Vagina (tissue), 2 donors: ENCODE measurements around the gene CTAG1A.

Experiments
- CTCF ChIP-seq, 3 experiments: fragments of 450-650 bp in 2 of 3; fragments of 200-600 bp in 1 of 3; sonication (generic) in 1 of 3; IDR thresholded peaks; one replicate each; pipeline ENCODE4 v1.5.1; 2017 to 2019; ENCODE audit warnings: antibody characterized with exemption in 3 of 3, mild to moderate bottlenecking in 2 of 3, moderate library complexity in 2 of 3
- POLR2AphosphoS5 ChIP-seq, 2 donors: sonication (generic); formaldehyde crosslinking; IDR thresholded peaks; one replicate each; pipeline ENCODE4 v1.9.0; 2017; ENCODE audit warnings: antibody characterized with exemption in 2 of 2, mild to moderate bottlenecking in 2 of 2, low read depth in 1 of 2; ENCODE audit not compliant: insufficient read depth in 1 of 2

GRCh38 chrX:154545673-154546274 is 39.2 kb upstream of the CTAG1A start:
- no peak for TF ChIP-seq POLR2AphosphoS5 (IDR thresholded peaks at IDR 0.05; ENCODE audit: insufficient read depth in 1 of 2, low read depth in 1 of 2)
- no peak for TF ChIP-seq CTCF (IDR thresholded peaks at IDR 0.05)
